ENCODE measurements around the gene EDARADD. TPM values are rescaled to one million over a fixed set of nuclear protein-coding genes. Genes with fewer than 3 reads are reported as not detected.

Gene EDARADD
- total RNA-seq, 1 experiment from 2014 or later, result 0.65 TPM

- DNase-seq (ENCODE audit: unreplicated experiment), result no peak
- no peaks in the 10 kb centered on the region for H3K9me3 Mint-ChIP-seq (ENCODE audit: unreplicated experiment)
- H3K27me3 Mint-ChIP-seq (ENCODE audit: insufficient read depth, unreplicated experiment), result peaks cover 17% of the 10 kb centered on the region
- intact Hi-C loops (cut with micrococcal nuclease), result no loop called here
- no peak overlapping the region for H3K4me3 Mint-ChIP-seq (ENCODE audit: unreplicated experiment)
- H3K4me1 Mint-ChIP-seq (ENCODE audit: insufficient read depth, unreplicated experiment), result no peaks in the 10 kb centered on the region
- CTCF ChIA-PET, result interaction anchor here (0.6 to 1.2 kb wide), 3 partner anchors 14 to 412 kb away, joined by 3 to 5 read pairs (median 3); no protein-coding TSS in a partner anchor
- no TSS peak for BruUV-seq (replicated peaks)
- POLR2A ChIA-PET, result no interaction called here
- no peak overlapping the region for H3K27ac Mint-ChIP-seq (ENCODE audit: low read depth, unreplicated experiment)
- TF ChIP-seq, protein P1, sequence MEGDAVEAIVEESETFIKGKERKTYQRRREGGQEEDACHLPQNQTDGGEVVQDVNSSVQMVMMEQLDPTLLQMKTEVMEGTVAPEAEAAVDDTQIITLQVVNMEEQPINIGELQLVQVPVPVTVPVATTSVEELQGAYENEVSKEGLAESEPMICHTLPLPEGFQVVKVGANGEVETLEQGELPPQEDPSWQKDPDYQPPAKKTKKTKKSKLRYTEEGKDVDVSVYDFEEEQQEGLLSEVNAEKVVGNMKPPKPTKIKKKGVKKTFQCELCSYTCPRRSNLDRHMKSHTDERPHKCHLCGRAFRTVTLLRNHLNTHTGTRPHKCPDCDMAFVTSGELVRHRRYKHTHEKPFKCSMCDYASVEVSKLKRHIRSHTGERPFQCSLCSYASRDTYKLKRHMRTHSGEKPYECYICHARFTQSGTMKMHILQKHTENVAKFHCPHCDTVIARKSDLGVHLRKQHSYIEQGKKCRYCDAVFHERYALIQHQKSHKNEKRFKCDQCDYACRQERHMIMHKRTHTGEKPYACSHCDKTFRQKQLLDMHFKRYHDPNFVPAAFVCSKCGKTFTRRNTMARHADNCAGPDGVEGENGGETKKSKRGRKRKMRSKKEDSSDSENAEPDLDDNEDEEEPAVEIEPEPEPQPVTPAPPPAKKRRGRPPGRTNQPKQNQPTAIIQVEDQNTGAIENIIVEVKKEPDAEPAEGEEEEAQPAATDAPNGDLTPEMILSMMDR (IDR thresholded peaks at IDR 0.05; ENCODE audit: unreplicated experiment), result no peak
- H3K36me3 Mint-ChIP-seq (ENCODE audit: insufficient read depth, unreplicated experiment), result no peaks in the 10 kb centered on the region
These were observed 5.8 kb upstream of the EDARADD start for GRCh38 chr1:236388332-236388731.

GRCh38 chr1:236389253-236389652 is 4.8 kb upstream of the EDARADD start:
- no peak for DNase-seq (ENCODE audit: unreplicated experiment)
- CTCF ChIA-PET, result interaction anchor here (1.1 kb wide), 1 partner anchor 99 kb away, joined by 5 read pairs; no protein-coding TSS in a partner anchor
- no peak overlapping the region for H3K27ac Mint-ChIP-seq (ENCODE audit: low read depth, unreplicated experiment)

DNA sequence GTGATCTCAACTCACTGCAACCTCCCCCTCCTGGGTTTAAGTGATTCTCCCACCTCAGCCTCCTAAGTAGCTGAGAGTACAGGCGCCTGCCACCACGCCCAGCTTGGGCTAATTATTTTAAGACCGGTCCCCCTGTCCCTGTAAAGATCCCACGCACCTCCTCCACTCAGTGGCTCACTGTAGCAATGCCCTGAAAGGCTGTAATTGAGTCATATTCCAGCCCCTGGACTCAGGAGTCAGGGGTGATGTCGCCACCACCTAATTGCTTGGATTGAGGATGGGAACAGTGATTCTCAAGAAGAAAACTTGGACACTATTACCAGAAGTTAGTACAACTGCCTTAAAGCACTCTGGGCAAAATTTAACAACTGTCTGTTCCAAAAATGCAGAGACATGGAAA is 3.1 kb upstream of the EDARADD start:
- DNase-seq (ENCODE audit: unreplicated experiment), result peak; percentile 44

More at GRCh38 chr1:236389253-236389652, 4.8 kb upstream of the EDARADD start:
- Mint-ChIP-seq H3K4me3 (ENCODE audit: unreplicated experiment) (no peak overlapping the region), H3K4me1 (ENCODE audit: insufficient read depth, unreplicated experiment) (no peaks in the 10 kb centered on the region), H3K9me3 (ENCODE audit: unreplicated experiment) (no peaks in the 10 kb centered on the region), H3K36me3 (ENCODE audit: insufficient read depth, unreplicated experiment) (no peaks in the 10 kb centered on the region), H3K27me3 (ENCODE audit: insufficient read depth, unreplicated experiment) (peaks cover 17% of the 10 kb centered on the region)
- intact Hi-C loops (cut with micrococcal nuclease), result no loop called here
- no TSS peak for BruUV-seq (replicated peaks)
- POLR2A ChIA-PET, result no interaction called here
- TF ChIP-seq, protein P1 (IDR thresholded peaks at IDR 0.05; ENCODE audit: unreplicated experiment), result no peak

GRCh38 chr1:236392182-236392581 is 1.9 kb upstream of the EDARADD start:
- no peaks in the 10 kb centered on the region for H3K36me3 Mint-ChIP-seq (ENCODE audit: insufficient read depth, unreplicated experiment)
- H3K27ac Mint-ChIP-seq (ENCODE audit: low read depth, unreplicated experiment), result no peak overlapping the region
- H3K4me1 Mint-ChIP-seq (ENCODE audit: insufficient read depth, unreplicated experiment), result peaks cover 11% of the 10 kb centered on the region
- BruUV-seq (replicated peaks), result no TSS peak
- DNase-seq (ENCODE audit: unreplicated experiment), result no peak
- intact Hi-C loops (cut with micrococcal nuclease), result no loop called here
- ChIA-PET CTCF (interaction anchor here (0.6 to 0.8 kb wide), 3 partner anchors 9 to 21 kb away, joined by 3 to 4 read pairs (median 3); no protein-coding TSS in a partner anchor), POLR2A (no interaction called here)
- peaks cover 17% of the 10 kb centered on the region for H3K27me3 Mint-ChIP-seq (ENCODE audit: insufficient read depth, unreplicated experiment)
- TF ChIP-seq, protein P1 (IDR thresholded peaks at IDR 0.05; ENCODE audit: unreplicated experiment), result no peak
- H3K9me3 Mint-ChIP-seq (ENCODE audit: unreplicated experiment), result no peaks in the 10 kb centered on the region
- no peak overlapping the region for H3K4me3 Mint-ChIP-seq (ENCODE audit: unreplicated experiment)

More for the DNA sequence above, 3.1 kb upstream of the EDARADD start:
- BruUV-seq (replicated peaks), result no TSS peak
- TF ChIP-seq, protein P1 (IDR thresholded peaks at IDR 0.05; ENCODE audit: unreplicated experiment), result no peak
- no peaks in the 10 kb centered on the region for H3K36me3 Mint-ChIP-seq (ENCODE audit: insufficient read depth, unreplicated experiment)
- ChIA-PET CTCF (interaction anchor here (0.7 to 1.0 kb wide), 2 partner anchors 10 to 148 kb away, joined by 3 read pairs; no protein-coding TSS in a partner anchor), POLR2A (no interaction called here)
- H3K27ac Mint-ChIP-seq (ENCODE audit: low read depth, unreplicated experiment), result no peak overlapping the region
- no peaks in the 10 kb centered on the region for H3K9me3 Mint-ChIP-seq (ENCODE audit: unreplicated experiment)
- H3K4me1 Mint-ChIP-seq (ENCODE audit: insufficient read depth, unreplicated experiment), result peaks cover 9% of the 10 kb centered on the region
- no peak overlapping the region for H3K4me3 Mint-ChIP-seq (ENCODE audit: unreplicated experiment)
- H3K27me3 Mint-ChIP-seq (ENCODE audit: insufficient read depth, unreplicated experiment), result peaks cover 17% of the 10 kb centered on the region
- intact Hi-C loops (cut with micrococcal nuclease), result no loop called here

Measured in MCF 10A (cell line).